ENCODE measurements around the gene CLDN5.

DNA sequence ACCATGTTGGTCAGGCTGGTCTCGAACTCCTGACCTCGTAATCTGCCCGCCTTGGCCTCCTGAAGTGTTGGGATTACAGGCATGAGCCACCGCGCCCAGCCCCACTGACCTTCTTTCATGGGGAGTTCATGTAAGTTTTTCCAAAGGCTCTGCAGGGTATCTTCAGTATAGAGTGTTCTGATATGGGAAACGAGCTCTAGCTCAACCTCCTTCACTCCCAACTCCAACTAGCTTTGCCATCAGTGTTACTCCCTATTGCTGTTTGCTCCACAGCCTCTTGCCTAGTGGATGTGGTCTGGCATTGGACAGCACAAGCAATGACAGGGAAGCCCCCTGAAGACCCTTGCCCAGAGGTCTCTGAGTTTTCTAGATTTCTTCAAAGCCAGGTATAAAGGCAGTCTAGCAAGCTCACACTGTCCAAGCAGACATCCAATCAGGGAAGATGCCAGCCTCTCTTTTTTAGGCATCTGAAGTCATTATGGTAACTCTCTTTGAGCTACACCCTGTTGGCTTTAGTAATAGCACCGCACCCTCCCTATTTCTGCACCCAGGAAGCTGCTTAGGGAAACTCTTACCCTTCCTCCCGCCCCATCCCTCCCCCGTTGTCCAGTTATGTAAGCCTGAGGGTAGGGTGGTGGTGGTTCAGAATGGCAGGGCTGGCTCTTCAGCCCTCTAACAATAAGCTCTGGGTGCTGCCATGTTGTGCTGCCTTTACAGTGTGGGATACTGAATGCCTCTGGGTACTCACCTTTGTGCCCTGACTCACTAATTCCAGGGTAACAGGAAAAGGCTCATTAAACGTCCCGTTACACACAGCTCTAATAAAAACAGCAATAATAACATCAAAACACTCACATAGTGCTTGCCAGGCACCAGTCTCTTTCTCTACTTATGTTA, 41.4 kb upstream of the CLDN5 start:
- TF ChIP-seq FOXP2 (optimal IDR thresholded peaks at IDR 0.05; ENCODE audit: control extremely low read depth, extremely low read length, insufficient read depth) (no peak), POLR2AphosphoS5 (IDR thresholded peaks at IDR 0.05; ENCODE audit: borderline replicate concordance, low read depth, low read length) (no peak), EZH2 (IDR thresholded peaks at IDR 0.05) (no peak)
